HG02763 (cell line): Measurements from ENCODE around the gene PRSS57.
A peak's percentile ranks its signal among the peaks of the same experiment; 100 is the strongest.

Source experiments
- ATAC-seq: cut with Tn5 transposase; IDR thresholded peaks from one replicate; pipeline ENCODE4 v1.9.1; 2021; ENCODE audit warnings: mild to moderate bottlenecking, moderate library complexity; ENCODE audit not compliant: unreplicated experiment

PRSS57 gene

GRCh38 chr19:639253-640160, 55.7 kb downstream of the PRSS57 start, which contains the start of gene FGF22:
Gene FGF22, plus strand, starts transcription at chr19:639879. Its CDS starts 47 bp downstream, at chr19:639926.
- ATAC-seq = peak; percentile 55

GRCh38 chr19:638906-639252, 56.4 kb downstream of the PRSS57 start:
- ATAC-seq = no peak
